Endothelial cell of umbilical vein (primary cell): ENCODE measurements around the gene HAP1. TPM values are rescaled to one million over a fixed set of nuclear protein-coding genes. Genes with fewer than 3 reads are reported as not detected.

Source experiments
- BruUV-seq: library from RNA; stranded (reverse); fragments of 400-500 nt; replicated peaks from 2 replicates; lab custom pipeline; 2021; lab: Mats Ljungman, UMichigan
- CTCF ChIA-PET: fragments of 300-600, 350-600 bp; sonication (Branson Sonifier 250); formaldehyde crosslinking; loops from one replicate; lab custom pipeline; 2021; ENCODE audit warnings: antibody characterized with exemption, inconsistent platforms; lab: Charles Lee
- POLR2A ChIA-PET: fragments of 300-600, 350-600 bp; sonication (Branson Sonifier 250); formaldehyde crosslinking; loops from one replicate; lab custom pipeline; 2021; ENCODE audit warnings: antibody characterized with exemption, inconsistent platforms; lab: Charles Lee
- DNase-seq: peaks from one replicate; pipeline ENCODE4 v3.0.0-alpha.2; 2011; ENCODE audit warnings: low read depth, low spot score
- FAIRE-seq: peaks from 2 replicates; lab custom pipeline; 2011; peaks lifted over from hg19 to GRCh38; lab: Jason Lieb, UNC
- H2AFZ ChIP-seq: 2 replicates; pipeline ENCODE4 v1.6.0; 2012; ENCODE audit warnings: low read depth, low read length, control low read depth, inconsistent platforms
- H3K27ac ChIP-seq: 2 replicates; pipeline ENCODE4 v1.5.1; 2011; ENCODE audit warnings: low read depth, mild to moderate bottlenecking, control low read depth, low read length, moderate library complexity; ENCODE audit not compliant: insufficient read depth
- H3K27me3 ChIP-seq, 2 experiments: 2 replicates each; pipeline versions ENCODE4 v1.6.0 to v1.6.1; 2011; ENCODE audit warnings: low read length in 2 of 2, mixed read lengths in 1 of 2; ENCODE audit not compliant: control insufficient read depth in 2 of 2, insufficient read depth in 2 of 2
- H3K36me3 ChIP-seq, 2 experiments: 2 replicates in 1 of 2; 3 replicates in 1 of 2; pipeline ENCODE4 v1.5.1; 2011; ENCODE audit warnings: low read length in 2 of 2, mild to moderate bottlenecking in 1 of 2, moderate library complexity in 1 of 2; ENCODE audit not compliant: control insufficient read depth in 2 of 2, insufficient read depth in 2 of 2; ENCODE audit errors: extremely low read depth in 1 of 2
- H3K4me1 ChIP-seq: 3 replicates; pipeline ENCODE4 v1.5.1; 2011; ENCODE audit warnings: mild to moderate bottlenecking, low read length; ENCODE audit not compliant: control insufficient read depth, insufficient read depth; ENCODE audit errors: extremely low read depth
- H3K4me2 ChIP-seq: 2 replicates; pipeline ENCODE4 v1.6.1; 2011; ENCODE audit warnings: low read length, control low read depth, mixed read lengths; ENCODE audit not compliant: insufficient read depth
- H3K4me3 ChIP-seq, 3 experiments: fragments of 200-600 bp in 1 of 3; sonication (generic), shearing (Covaris generic) in 1 of 3; replicated peaks in 1 of 3; 2 replicates each; pipeline ENCODE4 v1.5.1; 2011 to 2016; ENCODE audit warnings: control low read depth in 3 of 3, low read length in 3 of 3, mild to moderate bottlenecking in 2 of 3, inconsistent platforms in 1 of 3, low read depth in 1 of 3, moderate library complexity in 1 of 3; ENCODE audit not compliant: insufficient read depth in 1 of 3
- H3K79me2 ChIP-seq: 2 replicates; pipeline ENCODE4 v1.6.0; 2012; ENCODE audit warnings: low read length, inconsistent platforms; ENCODE audit not compliant: control insufficient read depth, insufficient read depth
- H3K9ac ChIP-seq: replicated peaks from 2 replicates; pipeline ENCODE3; 2011; ENCODE audit warnings: low read length, control low read depth; ENCODE audit not compliant: insufficient read depth; ENCODE audit errors: extremely low read depth
- H3K9me1 ChIP-seq: replicated peaks from 3 replicates; pipeline ENCODE4 v1.6.0; 2011; ENCODE audit warnings: mild to moderate bottlenecking, low read length; ENCODE audit not compliant: control insufficient read depth, insufficient read depth; ENCODE audit errors: extremely low read depth
- H3K9me3 ChIP-seq: replicated peaks from 2 replicates; pipeline ENCODE4 v1.5.1; 2012; ENCODE audit warnings: low read length, inconsistent platforms; ENCODE audit not compliant: control insufficient read depth, insufficient read depth
- H4K20me1 ChIP-seq: replicated peaks from 2 replicates; pipeline ENCODE3; 2011; ENCODE audit warnings: mild to moderate bottlenecking, low read length; ENCODE audit not compliant: control insufficient read depth, insufficient read depth; ENCODE audit errors: extremely low read depth
- EZH2 ChIP-seq: IDR thresholded peaks from 2 replicates; pipeline ENCODE4 v1.6.1; 2012; ENCODE audit warnings: borderline replicate concordance, low read depth, mild to moderate bottlenecking, moderate library complexity, low read length, inconsistent platforms; ENCODE audit not compliant: severe bottlenecking
- FOS ChIP-seq: IDR thresholded peaks from 2 replicates; pipeline ENCODE4 v1.6.1; 2011; ENCODE audit warnings: mild to moderate bottlenecking, low read length, moderate library complexity, borderline replicate concordance; ENCODE audit not compliant: insufficient read depth
- GATA2 ChIP-seq: IDR thresholded peaks from 2 replicates; pipeline ENCODE4 v1.7.0; 2011; ENCODE audit warnings: low read depth, mild to moderate bottlenecking, moderate library complexity, mixed read lengths, low read length; ENCODE audit not compliant: insufficient read length, insufficient read depth
- JUN ChIP-seq: IDR thresholded peaks from 2 replicates; pipeline ENCODE4 v1.6.1; 2011; ENCODE audit warnings: borderline replicate concordance, low read depth; ENCODE audit not compliant: insufficient read length, insufficient read depth
- MYC ChIP-seq: IDR thresholded peaks from one replicate; pipeline ENCODE4 v1.6.1; 2011; ENCODE audit warnings: mild to moderate bottlenecking, low read depth, low read length
- POLR2A ChIP-seq: IDR thresholded peaks from 2 replicates; pipeline ENCODE4 v1.6.1; 2012; ENCODE audit warnings: low read depth, mild to moderate bottlenecking, control low read depth, low read length
- POLR2AphosphoS5 ChIP-seq: IDR thresholded peaks from 2 replicates; pipeline ENCODE4 v1.6.1; 2012; ENCODE audit warnings: low read depth, mild to moderate bottlenecking, control low read depth, low read length, moderate library complexity; ENCODE audit not compliant: insufficient read depth
- dilution Hi-C: fragments of 300-500 bp; cut with MboI; formaldehyde crosslinking; loops from one replicate; pipeline ENCODE4 v1.15.0; 2019; ENCODE audit warnings: low sequenced_read_pairs; ENCODE audit not compliant: extremely low pct_ligation_motif_present
- intact Hi-C: fragments of 100-400 bp; cut with micrococcal nuclease; formaldehyde crosslinking; loops from one replicate; pipeline ENCODE4 v1.10.0; 2022
- polyA plus RNA-seq, 4 experiments: library from polyadenylated mRNA; depleted of rRNA in 3 of 4; stranded (reverse) in 3 of 4; unstranded in 1 of 4; fragments of >200 nt; gene quantifications; 2 replicates each; pipeline versions ENCODE4 v1.2.1 to v1.2.3, GENCODE V29; 2011 to 2012; ENCODE audit warnings: missing spikeins in 1 of 4
- total RNA-seq: library from RNA; stranded (reverse); gene quantifications from 2 replicates; pipeline ENCODE4 v1.2.3, GENCODE V29; 2021
- TF ChIP-seq, protein P1 (sequence below): IDR thresholded peaks from 2 replicates; pipeline ENCODE4 v1.6.1; 2011; ENCODE audit not compliant: insufficient read depth, insufficient read length
- TF ChIP-seq, protein P2 (sequence below), 2 donors: IDR thresholded peaks; 1 replicate in 1 of 2; 2 replicates in 1 of 2; pipeline ENCODE4 v1.5.1; 2011; ENCODE audit warnings: low read length in 2 of 2, mild to moderate bottlenecking in 2 of 2, moderate library complexity in 2 of 2, control low read depth in 1 of 2, inconsistent platforms in 1 of 2, low read depth in 1 of 2; ENCODE audit not compliant: insufficient read depth in 1 of 2; ENCODE audit errors: extremely low read depth in 1 of 2

HAP1 gene
- total and polyA plus RNA-seq, 2 donors (not counting 3 experiments of a cell fraction or from before 2014, with no cell fraction given): 0.07 to 0.24 TPM

DNA sequence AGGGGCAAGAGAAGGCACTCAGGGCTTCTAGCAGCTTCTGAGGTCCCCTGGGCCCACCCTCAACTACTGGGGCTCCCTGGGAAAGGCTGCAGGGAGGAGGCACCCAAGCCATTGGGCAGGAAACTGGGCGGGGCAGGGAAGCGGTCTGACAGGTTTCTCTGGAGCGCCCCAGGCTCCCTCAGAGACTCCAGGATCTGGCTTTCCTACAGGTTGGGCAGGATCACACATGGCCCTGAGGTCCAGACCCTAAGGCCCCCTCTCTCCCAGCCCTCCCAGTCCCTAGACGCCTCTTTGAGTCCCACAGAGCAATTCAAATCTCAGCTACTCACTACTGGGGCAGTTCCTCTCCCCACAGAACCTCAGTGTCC, 37.8 kb upstream of the HAP1 start:
- H3K27ac ChIP-seq: no peak overlapping the region
- ChIA-PET POLR2A (interaction anchor here (3.4 kb wide), 1 partner anchor 14 kb away, joined by 31 read pairs; the partner anchor contains the start of gene JUP), CTCF (interaction anchor here (7.7 kb wide), 1 partner anchor 13 kb away, joined by 169 read pairs; the partner anchor contains the start of gene JUP)
- no peak overlapping the region for H3K4me2 ChIP-seq
- FAIRE-seq: no peak
- no TSS peak for BruUV-seq
- H4K20me1 ChIP-seq: no peaks in the 10 kb centered on the region
- H3K9ac ChIP-seq: no peak overlapping the region
- intact Hi-C loops: loop anchor here (2.0 kb wide), 1 partner anchor 15 kb away; the partner anchor contains the start of gene JUP
- peaks cover 39% of the 10 kb centered on the region for H3K4me1 ChIP-seq
- TF ChIP-seq POLR2A: no peak
- no peak for TF ChIP-seq MYC
- TF ChIP-seq, protein P1, sequence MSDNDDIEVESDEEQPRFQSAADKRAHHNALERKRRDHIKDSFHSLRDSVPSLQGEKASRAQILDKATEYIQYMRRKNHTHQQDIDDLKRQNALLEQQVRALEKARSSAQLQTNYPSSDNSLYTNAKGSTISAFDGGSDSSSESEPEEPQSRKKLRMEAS: no peak
- no peaks in the 10 kb centered on the region for H3K9me3 ChIP-seq
- no peak overlapping the region for H3K4me3 ChIP-seq
- H3K36me3 ChIP-seq: peaks cover 8 to 53% of the 10 kb centered on the region in 2 experiments
- DNase-seq: no peak
- H2AFZ ChIP-seq: no peak overlapping the region
- no peaks in the 10 kb centered on the region for H3K79me2 ChIP-seq
- dilution Hi-C loops: no loop called here
- no peaks in the 10 kb centered on the region for H3K9me1 ChIP-seq
- no peaks in the 10 kb centered on the region for H3K27me3 ChIP-seq

DNA sequence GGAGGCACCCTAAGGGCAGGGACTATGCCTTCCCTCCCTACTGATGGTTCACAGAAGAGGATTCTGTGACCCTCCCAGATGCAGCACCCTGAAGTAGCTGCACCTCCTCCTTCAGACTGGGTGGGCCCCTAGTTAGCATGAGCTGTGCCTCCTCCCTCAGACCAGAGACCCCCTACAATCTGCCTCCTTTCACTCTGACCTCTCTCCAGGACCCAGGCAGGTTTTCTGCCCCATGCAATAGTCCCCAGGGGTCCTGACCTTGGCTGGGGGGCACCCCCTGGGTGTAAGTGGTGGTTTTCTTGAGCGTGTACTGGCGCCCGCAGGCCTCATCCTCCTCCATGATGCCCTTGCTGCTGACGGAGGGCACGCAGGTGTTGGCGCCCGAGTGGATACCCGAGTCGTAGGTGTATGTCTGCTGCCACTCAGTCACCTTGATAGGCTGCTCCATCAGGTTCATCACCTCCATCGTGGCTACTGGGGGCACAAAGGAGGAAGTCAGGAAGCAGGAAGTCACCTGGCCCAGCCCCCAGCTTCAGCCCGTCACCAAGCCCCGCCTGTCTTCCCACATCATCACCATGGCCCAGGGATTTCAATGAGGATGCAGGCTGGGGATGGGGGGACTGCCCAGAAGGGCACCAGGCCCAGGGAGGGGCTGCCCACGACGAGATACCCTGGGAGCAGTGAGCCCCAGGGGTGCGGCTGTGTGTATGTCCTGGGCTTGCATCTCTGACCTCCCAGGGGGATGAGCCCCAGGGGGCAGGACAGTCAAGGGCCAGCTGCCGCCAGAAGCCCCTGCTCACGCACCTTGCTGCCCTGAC, 37.2 kb upstream of the HAP1 start:
- no peaks in the 10 kb centered on the region for H3K9me1 ChIP-seq
- dilution Hi-C loops: no loop called here
- H3K4me2 ChIP-seq: no peak overlapping the region
- H3K27ac ChIP-seq: no peak overlapping the region
- POLR2A ChIA-PET: interaction anchor here (3.4 kb wide), 1 partner anchor 14 kb away, joined by 31 read pairs; the partner anchor contains the start of gene JUP
- CTCF ChIA-PET: interaction anchor here (7.7 kb wide), 1 partner anchor 14 kb away, joined by 169 read pairs; the partner anchor contains the start of gene JUP
- intact Hi-C loops: loop anchor here (2.0 kb wide), 1 partner anchor 15 kb away; the partner anchor contains the start of gene JUP
- H4K20me1 ChIP-seq: no peaks in the 10 kb centered on the region
- FAIRE-seq (no peak), DNase-seq (no peak)
- no peak overlapping the region for H3K4me3 ChIP-seq
- no peak overlapping the region for H3K9ac ChIP-seq
- no peak overlapping the region for H2AFZ ChIP-seq
- H3K9me3 ChIP-seq: no peaks in the 10 kb centered on the region
- TF ChIP-seq, protein P2, sequence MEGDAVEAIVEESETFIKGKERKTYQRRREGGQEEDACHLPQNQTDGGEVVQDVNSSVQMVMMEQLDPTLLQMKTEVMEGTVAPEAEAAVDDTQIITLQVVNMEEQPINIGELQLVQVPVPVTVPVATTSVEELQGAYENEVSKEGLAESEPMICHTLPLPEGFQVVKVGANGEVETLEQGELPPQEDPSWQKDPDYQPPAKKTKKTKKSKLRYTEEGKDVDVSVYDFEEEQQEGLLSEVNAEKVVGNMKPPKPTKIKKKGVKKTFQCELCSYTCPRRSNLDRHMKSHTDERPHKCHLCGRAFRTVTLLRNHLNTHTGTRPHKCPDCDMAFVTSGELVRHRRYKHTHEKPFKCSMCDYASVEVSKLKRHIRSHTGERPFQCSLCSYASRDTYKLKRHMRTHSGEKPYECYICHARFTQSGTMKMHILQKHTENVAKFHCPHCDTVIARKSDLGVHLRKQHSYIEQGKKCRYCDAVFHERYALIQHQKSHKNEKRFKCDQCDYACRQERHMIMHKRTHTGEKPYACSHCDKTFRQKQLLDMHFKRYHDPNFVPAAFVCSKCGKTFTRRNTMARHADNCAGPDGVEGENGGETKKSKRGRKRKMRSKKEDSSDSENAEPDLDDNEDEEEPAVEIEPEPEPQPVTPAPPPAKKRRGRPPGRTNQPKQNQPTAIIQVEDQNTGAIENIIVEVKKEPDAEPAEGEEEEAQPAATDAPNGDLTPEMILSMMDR (IDR thresholded peaks at IDR 0.05; ENCODE audit: extremely low read depth in 1 of 2, insufficient read depth in 1 of 2, low read depth in 1 of 2, low read length in 2 of 2): no peak
- TF ChIP-seq FOS: no peak
- TF ChIP-seq GATA2: no peak
- TF ChIP-seq, protein P1: no peak
- TF ChIP-seq MYC: no peak
- TF ChIP-seq POLR2A: no peak
- no peak for TF ChIP-seq EZH2
- no peak for TF ChIP-seq POLR2AphosphoS5
- no peak for TF ChIP-seq JUN
- no peaks in the 10 kb centered on the region for H3K79me2 ChIP-seq
- H3K4me1 ChIP-seq: peaks cover 33% of the 10 kb centered on the region
- H3K36me3 ChIP-seq: peaks cover 11 to 56% of the 10 kb centered on the region in 2 experiments
- H3K27me3 ChIP-seq: no peaks in the 10 kb centered on the region
- no TSS peak for BruUV-seq
